Mammary epithelial cell (primary cell): ENCODE data around the gene IFI6.

Source experiments
- EZH2 ChIP-seq: IDR thresholded peaks from 2 replicates; pipeline ENCODE4 v1.6.1; 2012; ENCODE audit warnings: low read length, inconsistent platforms, borderline replicate concordance
- TF ChIP-seq, protein P1 (sequence below), 2 donors: IDR thresholded peaks in 1 of 2; conservative IDR thresholded peaks in 1 of 2; 2 replicates each; pipeline ENCODE4 v1.5.1; 2011 to 2012; ENCODE audit warnings: inconsistent platforms in 2 of 2, low read length in 2 of 2, mild to moderate bottlenecking in 2 of 2, control low read depth in 1 of 2, low read depth in 1 of 2; ENCODE audit not compliant: insufficient read depth in 1 of 2; ENCODE audit errors: extremely low read depth in 1 of 2

DNA sequence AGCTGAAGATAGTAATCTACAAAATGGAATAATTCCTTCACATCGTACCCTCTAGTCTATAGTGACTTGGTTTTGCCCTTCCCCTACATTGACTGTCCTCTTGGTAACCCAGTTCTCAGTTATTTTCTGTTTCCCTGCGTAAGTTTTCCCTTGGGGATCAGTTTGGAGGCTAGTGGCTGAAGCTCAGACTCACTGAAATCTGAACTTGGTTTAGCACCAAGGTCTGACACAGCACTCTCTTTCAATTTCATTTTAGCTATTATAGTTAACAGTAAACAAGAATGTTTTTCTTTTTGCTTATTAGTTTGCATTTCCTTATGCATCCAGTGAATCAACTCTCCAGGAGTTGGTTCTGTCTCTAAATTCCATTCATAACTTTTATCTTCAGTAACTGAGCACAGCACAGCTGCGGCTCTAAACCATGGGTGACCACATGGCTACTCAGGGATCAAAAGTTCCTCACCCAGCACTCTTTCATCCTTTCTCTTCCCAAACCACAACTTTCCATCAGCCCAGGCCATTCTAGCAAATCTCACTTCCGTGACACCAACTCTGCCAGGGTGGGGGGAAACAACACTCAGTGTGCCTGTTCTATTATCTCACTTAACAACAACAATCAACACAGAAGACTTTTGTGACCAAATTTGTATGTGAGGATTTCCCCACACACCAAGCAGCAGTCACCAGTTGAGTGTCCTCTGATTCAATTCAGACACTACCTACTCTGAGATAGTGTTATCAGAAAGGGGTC lies 17.6 kb upstream of the IFI6 start:
- TF ChIP-seq, protein P1, sequence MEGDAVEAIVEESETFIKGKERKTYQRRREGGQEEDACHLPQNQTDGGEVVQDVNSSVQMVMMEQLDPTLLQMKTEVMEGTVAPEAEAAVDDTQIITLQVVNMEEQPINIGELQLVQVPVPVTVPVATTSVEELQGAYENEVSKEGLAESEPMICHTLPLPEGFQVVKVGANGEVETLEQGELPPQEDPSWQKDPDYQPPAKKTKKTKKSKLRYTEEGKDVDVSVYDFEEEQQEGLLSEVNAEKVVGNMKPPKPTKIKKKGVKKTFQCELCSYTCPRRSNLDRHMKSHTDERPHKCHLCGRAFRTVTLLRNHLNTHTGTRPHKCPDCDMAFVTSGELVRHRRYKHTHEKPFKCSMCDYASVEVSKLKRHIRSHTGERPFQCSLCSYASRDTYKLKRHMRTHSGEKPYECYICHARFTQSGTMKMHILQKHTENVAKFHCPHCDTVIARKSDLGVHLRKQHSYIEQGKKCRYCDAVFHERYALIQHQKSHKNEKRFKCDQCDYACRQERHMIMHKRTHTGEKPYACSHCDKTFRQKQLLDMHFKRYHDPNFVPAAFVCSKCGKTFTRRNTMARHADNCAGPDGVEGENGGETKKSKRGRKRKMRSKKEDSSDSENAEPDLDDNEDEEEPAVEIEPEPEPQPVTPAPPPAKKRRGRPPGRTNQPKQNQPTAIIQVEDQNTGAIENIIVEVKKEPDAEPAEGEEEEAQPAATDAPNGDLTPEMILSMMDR (conservative IDR thresholded peaks at IDR 0.05 in 1 of 2, IDR thresholded peaks at IDR 0.05 in 1 of 2; ENCODE audit: extremely low read depth in 1 of 2, insufficient read depth in 1 of 2, low read depth in 1 of 2, low read length in 2 of 2) = no peak
- no peak for TF ChIP-seq EZH2
